K562 (cell line): ENCODE measurements around the gene TMEM129. TPM values are rescaled to one million over a fixed set of nuclear protein-coding genes. Genes with fewer than 3 reads are reported as not detected.

ENCODE experiments used
- ARID3B ChIP-seq: fragments of 250-450 bp; sonication (Bioruptor Pico); IDR thresholded peaks from 2 replicates; pipeline ENCODE4 v1.4.0; 2020; ENCODE audit warnings: borderline replicate concordance
- ATF1 ChIP-seq, 2 experiments: fragments of 450-650 bp in 1 of 2; IDR thresholded peaks; 2 replicates each; pipeline ENCODE4 v1.6.1; 2016; ENCODE audit warnings: missing compliant biosample characterization in 1 of 2, missing genetic modification characterization in 1 of 2
- EGR1 ChIP-seq: fragments of 450-650 bp; conservative IDR thresholded peaks from 2 replicates; pipeline ENCODE4 v1.6.1; 2017; ENCODE audit warnings: mild to moderate bottlenecking
- FOXK1 ChIP-seq: sonication (generic); formaldehyde crosslinking; IDR thresholded peaks from 2 replicates; pipeline ENCODE4 v1.8.0; 2022; ENCODE audit warnings: missing genetic modification reagents, mild to moderate bottlenecking, borderline replicate concordance
- HMBOX1 ChIP-seq: sonication (generic); IDR thresholded peaks from 2 replicates; pipeline ENCODE4 v1.6.1; 2016
- JUND ChIP-seq, 2 experiments: IDR thresholded peaks; 2 replicates in 1 of 2; 3 replicates in 1 of 2; pipeline ENCODE4 v1.6.1; 2011; ENCODE audit warnings: borderline replicate concordance in 2 of 2, low read depth in 2 of 2, low read length in 2 of 2, improper control_type of control experiment in 1 of 2, missing biosample characterization in 1 of 2, missing genetic modification characterization in 1 of 2, missing genetic modification reagents in 1 of 2
- MAFG ChIP-seq: fragments of 450-650 bp; conservative IDR thresholded peaks from 2 replicates; pipeline ENCODE4 v1.6.1; 2016; ENCODE audit warnings: missing genetic modification characterization, missing compliant biosample characterization
- MTF1 ChIP-seq: fragments of 250-450 bp; sonication (Bioruptor Pico); IDR thresholded peaks from 2 replicates; pipeline ENCODE4 v1.9.0; 2021; ENCODE audit warnings: moderate library complexity, mild to moderate bottlenecking, inconsistent platforms, borderline replicate concordance
- NFXL1 ChIP-seq: fragments of 450-650 bp; formaldehyde crosslinking; IDR thresholded peaks from 2 replicates; pipeline ENCODE4 v1.4.0; 2021; ENCODE audit warnings: mild to moderate bottlenecking
- POLR2AphosphoS5 ChIP-seq: IDR thresholded peaks from 2 replicates; pipeline ENCODE4 v1.6.1; 2011; ENCODE audit warnings: mild to moderate bottlenecking, low read depth, low read length, moderate library complexity; ENCODE audit not compliant: control insufficient read depth, insufficient read depth
- POLR3G ChIP-seq: IDR thresholded peaks from 2 replicates; pipeline ENCODE4 v1.6.1; 2011; ENCODE audit not compliant: insufficient read length, insufficient replicate concordance; ENCODE audit errors: extremely low read depth
- RBM25 ChIP-seq: fragments of 200-400 bp; formaldehyde crosslinking; IDR thresholded peaks from 2 replicates; pipeline ENCODE4 v1.6.1; 2018; ENCODE audit warnings: low read length, low read depth, moderate library complexity; ENCODE audit not compliant: severe bottlenecking
- RHOXF2B ChIP-seq: fragments of 250-450 bp; sonication (Bioruptor Pico); conservative IDR thresholded peaks from 2 replicates; pipeline ENCODE4 v1.5.1; 2021
- SIN3B ChIP-seq: fragments of 450-650 bp; IDR thresholded peaks from 2 replicates; pipeline ENCODE4 v1.6.1; 2017; ENCODE audit warnings: low read depth, mild to moderate bottlenecking, moderate library complexity
- TARDBP ChIP-seq: fragments of 450-650 bp; IDR thresholded peaks from 2 replicates; pipeline ENCODE4 v1.6.1; 2016
- TCF15 ChIP-seq: fragments of 250-450 bp; sonication (Bioruptor Pico); IDR thresholded peaks from 2 replicates; pipeline ENCODE4 v1.8.0; 2022; ENCODE audit warnings: moderate library complexity, mild to moderate bottlenecking, inconsistent platforms
- TGIF2 ChIP-seq: sonication (generic); formaldehyde crosslinking; IDR thresholded peaks from 2 replicates; pipeline ENCODE4 v1.8.1; 2022; ENCODE audit warnings: mild to moderate bottlenecking, missing genetic modification reagents, moderate library complexity
- ZBTB11 ChIP-seq, 3 experiments: fragments of 200-800 bp in 1 of 3; fragments of 250-450 bp in 1 of 3; fragments of 450-650 bp in 1 of 3; sonication (Bioruptor Pico) in 1 of 3; sonication (Bioruptor generic) in 1 of 3; formaldehyde crosslinking in 1 of 3; IDR thresholded peaks; 2 replicates each; pipeline versions ENCODE4 v1.6.1 to v1.8.0; 2016 to 2022; ENCODE audit warnings: mild to moderate bottlenecking in 2 of 3, missing genetic modification characterization in 2 of 3, missing compliant biosample characterization in 1 of 3, moderate library complexity in 1 of 3
- ZNF184 ChIP-seq: sonication (generic); formaldehyde crosslinking; IDR thresholded peaks from 2 replicates; pipeline ENCODE4 v1.5.0; 2020; ENCODE audit warnings: missing genetic modification reagents
- ZNF445 ChIP-seq: fragments of 250-450 bp; sonication (Bioruptor Pico); IDR thresholded peaks from 2 replicates; pipeline ENCODE4 v1.4.0; 2020; ENCODE audit warnings: low read depth, mild to moderate bottlenecking, moderate library complexity
- polyA plus RNA-seq, 8 experiments: library from polyadenylated mRNA; depleted of rRNA in 4 of 8; stranded (reverse) in 5 of 8; unstranded in 3 of 8; fragments of >200 nt; fragmentation: Nextera tagmentation in 2 of 8; fragmentation: Illumina TruSeq in 1 of 8; extraction: Ambion mirVana in 2 of 8; extraction: Trizol in 1 of 8; gene quantifications; 2 replicates each; pipeline versions ENCODE4 v1.2.1 to v1.2.3, GENCODE V29; 2011 to 2014; ENCODE audit warnings: inconsistent platforms in 1 of 8, missing spikeins in 1 of 8
- total RNA-seq, 7 experiments: library from RNA; depleted of rRNA in 6 of 7; stranded (reverse); fragments of >200 nt in 6 of 7; fragmentation: Illumina TruSeq in 2 of 7; extraction: Trizol in 2 of 7; gene quantifications; 2 replicates each; pipeline versions ENCODE4 v1.2.1 to v1.2.3, GENCODE V29; 2011 to 2021; ENCODE audit warnings: low replicate concordance in 1 of 7

TMEM129 gene
- total and polyA plus RNA-seq, 9 of the 15 experiments (the other 6 are each of a cell fraction or from before 2014, with no cell fraction given): 0.34 to 47.2 (median 18.8) TPM

- TF ChIP-seq RBM25 (peak; percentile 4), TGIF2 (CRISPR knock-in tag) (peak; percentile 74; the same call in 1 of the 2 replicates), ZBTB11 (CRISPR knock-in tag; IDR thresholded peaks at IDR 0.05) (no peak), POLR3G (no peak), SIN3B (peak; percentile 54; the same call in 1 of the 2 replicates), ZNF445 (CRISPR knock-in tag) (no peak), ZNF184 (CRISPR knock-in tag) (no peak), ARID3B (CRISPR knock-in tag) (no peak), RHOXF2B (CRISPR knock-in tag) (no peak), HMBOX1 (no peak), POLR2AphosphoS5 (peak; percentile 40; the same call in 1 of the 2 replicates), TARDBP (no peak), MAFG (no peak), TCF15 (0 out of 2 replicates have a peak, but pooled peaks have one; percentile 17), JUND (IDR thresholded peaks at IDR 0.05; ENCODE audit: borderline replicate concordance, low read depth, low read length) (no peak), JUND (tag; IDR thresholded peaks at IDR 0.05; ENCODE audit: borderline replicate concordance, low read depth, low read length) (no peak; the same call in 2 of the 3 replicates), ATF1 (CRISPR knock-in tag; IDR thresholded peaks at IDR 0.05) (no peak), ATF1 (tag; IDR thresholded peaks at IDR 0.05) (peak; percentile 65; the same call in 1 of the 2 replicates), EGR1 (no peak), FOXK1 (CRISPR knock-in tag) (peak; percentile 85; the same call in 1 of the 2 replicates), MTF1 (CRISPR knock-in tag) (no peak), NFXL1 (CRISPR knock-in tag) (no peak)
Measured at GRCh38 chr4:1683736-1684505, 37.2 kb downstream of the TMEM129 start, which contains the start of gene FAM53A (continued).
